GM15510 (cell line): ENCODE data around the gene LPP.

ENCODE experiments used
- POLR2A ChIP-seq: IDR thresholded peaks from 3 replicates; pipeline ENCODE4 v1.6.1; 2011; ENCODE audit warnings: borderline replicate concordance; ENCODE audit not compliant: insufficient read length; ENCODE audit errors: extremely low read depth

The LPP gene

GRCh38 chr3:188408831-188409230, 254.9 kb downstream of the LPP start:
- TF ChIP-seq POLR2A: no peak

DNA sequence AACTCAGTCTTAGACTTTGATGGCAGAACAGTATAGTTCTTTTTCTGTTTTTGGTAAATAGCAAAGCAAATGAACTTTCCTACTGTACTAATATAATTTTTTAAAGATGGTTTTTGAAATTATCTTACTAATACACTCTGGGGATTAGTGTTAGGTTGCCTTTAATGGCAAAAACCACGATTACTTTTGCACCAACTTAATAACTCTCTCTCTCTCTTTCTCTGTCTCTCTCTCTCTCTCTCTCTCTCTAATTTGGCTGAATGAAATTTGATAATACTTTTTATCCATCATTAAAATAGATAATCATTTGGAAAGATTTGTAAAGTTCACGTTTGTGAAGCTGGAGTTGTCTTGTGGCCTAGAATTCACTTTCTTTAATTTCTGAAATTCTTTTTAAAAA, 257.8 kb downstream of the LPP start:
- no peak for TF ChIP-seq POLR2A

- no peak for TF ChIP-seq POLR2A
These were observed 261.2 kb downstream of the LPP start for GRCh38 chr3:188415196-188415595.

DNA sequence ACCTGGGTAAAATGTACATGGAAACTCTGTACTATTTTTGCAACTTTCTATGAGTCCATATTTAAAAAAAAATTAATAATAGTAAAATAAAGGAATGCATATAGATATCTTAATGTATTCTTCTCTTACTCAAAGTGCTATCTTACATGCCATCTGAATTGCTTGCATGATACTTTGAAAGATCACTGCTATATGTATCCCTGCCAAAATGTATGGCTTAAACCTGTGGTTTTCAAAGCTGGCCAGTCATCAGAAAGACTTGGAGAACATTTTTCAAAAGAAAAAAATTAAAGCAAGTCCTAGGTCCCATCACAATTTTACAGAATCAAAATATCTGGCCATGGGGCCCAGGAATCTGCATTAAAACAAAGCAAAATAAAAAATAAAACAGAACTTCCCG, 262.1 kb downstream of the LPP start:
- TF ChIP-seq POLR2A: no peak

DNA sequence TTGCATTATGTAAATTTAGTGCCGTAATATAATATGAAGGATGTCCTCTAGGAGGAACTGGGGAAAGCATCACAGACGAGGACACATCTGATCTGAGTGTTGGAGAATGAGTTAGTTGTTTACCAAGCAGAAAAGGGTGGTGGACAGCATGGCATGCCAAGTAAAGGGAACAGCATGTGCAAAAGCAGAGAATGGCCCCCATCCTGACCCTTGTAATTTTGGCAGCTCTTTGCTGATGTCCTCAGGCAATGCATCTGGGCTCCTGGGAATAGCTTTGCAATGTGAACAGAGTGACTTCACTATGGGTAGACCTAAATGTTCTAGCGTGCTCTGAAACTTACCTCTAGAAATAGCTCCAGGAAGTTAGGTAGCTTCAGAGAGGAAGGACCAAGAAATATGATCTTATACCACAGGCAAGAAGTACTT, 263.3 kb downstream of the LPP start:
- TF ChIP-seq POLR2A: no peak

- TF ChIP-seq POLR2A: no peak
These were observed 263.8 kb downstream of the LPP start for GRCh38 chr3:188417766-188418165.

- no peak for TF ChIP-seq POLR2A
These were observed 267.3 kb downstream of the LPP start for GRCh38 chr3:188421151-188421821.

GRCh38 chr3:188421836-188422540, 268.0 kb downstream of the LPP start:
- no peak for TF ChIP-seq POLR2A

- TF ChIP-seq POLR2A: no peak
These were observed 277.1 kb downstream of the LPP start for GRCh38 chr3:188431040-188431439.

DNA sequence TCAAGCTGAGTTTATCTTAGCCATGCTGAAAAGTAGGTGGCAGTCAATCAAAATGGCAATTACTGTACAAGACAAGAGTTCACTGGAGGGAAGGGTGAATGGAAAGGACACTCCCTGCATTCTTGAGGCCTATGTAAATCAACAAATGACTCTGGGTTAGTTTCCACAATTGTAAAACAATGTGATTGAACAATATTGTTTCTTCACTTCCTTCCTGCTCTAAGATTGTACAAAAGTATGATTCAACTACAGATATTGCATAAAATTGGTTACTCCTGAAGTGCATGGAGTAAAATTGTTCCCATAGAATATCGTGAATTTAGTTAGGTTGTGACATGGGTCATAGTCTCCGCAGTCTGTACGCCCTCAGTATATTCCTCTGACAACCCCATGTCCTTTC, 277.6 kb downstream of the LPP start:
- no peak for TF ChIP-seq POLR2A

DNA sequence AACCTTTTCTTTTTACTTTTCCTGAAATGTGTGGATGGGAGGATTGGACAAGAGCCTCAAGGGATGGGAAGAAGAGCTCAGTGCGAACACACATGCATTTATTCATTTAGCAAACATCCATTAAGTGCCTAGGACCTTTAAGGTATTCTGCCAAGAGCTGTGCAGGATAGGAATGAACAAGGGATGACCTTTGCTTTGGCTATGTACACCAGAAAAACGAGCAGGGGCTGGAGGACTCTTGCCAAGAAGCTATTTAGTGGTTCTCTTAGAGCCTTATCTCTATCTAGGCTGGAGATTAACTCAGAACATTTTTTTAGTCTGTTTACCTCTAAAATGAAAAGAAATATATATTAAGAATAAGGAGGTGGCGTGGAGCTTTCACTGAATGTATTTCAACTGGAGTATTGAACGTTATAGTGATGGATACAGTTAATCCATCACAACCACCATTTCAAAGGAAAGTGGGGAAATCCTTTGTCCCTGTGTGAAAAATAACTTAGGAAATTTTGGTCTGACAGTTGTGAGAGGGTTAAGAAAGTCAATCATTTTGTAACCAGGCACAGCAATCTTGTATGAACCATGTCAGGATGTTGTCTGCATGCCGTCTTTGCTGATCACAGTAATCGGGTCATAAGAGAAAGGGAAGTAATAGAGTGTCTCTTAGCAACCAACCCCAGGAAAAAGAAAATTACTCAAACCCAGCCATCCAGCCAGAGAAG, 279.0 kb downstream of the LPP start:
- no peak for TF ChIP-seq POLR2A

DNA sequence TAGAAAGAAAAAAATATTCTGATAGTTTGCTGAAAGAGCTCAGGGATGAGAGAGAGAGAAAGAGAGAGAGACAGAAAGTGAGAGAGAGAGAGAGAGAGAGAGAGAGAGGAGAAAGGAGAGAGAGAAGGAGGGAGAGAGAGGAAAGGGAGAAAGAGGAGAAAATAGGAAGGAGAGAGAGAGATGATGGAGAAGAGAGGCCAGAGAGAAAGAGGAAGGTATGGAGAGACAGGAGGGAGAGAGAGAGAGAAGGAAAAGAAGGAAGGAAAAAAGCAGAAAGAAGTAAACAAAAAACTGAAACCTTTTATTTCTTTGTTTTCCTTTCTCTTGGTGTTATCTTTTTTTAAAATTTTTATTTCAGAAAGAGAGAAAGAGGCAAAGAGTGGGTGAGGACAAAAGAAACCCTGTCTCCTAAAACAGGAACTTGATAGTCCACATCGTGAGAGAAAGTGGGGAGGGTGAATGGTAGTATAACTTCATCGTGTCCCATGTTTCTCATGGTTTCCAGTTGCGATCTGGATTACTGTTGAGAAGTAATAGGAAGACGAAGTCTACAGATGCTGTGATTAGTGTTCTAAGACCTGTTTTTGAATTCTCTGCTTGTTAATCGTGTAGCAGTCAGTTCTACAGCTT, 279.7 kb downstream of the LPP start:
- TF ChIP-seq POLR2A: no peak

GRCh38 chr3:188434594-188434993, 280.6 kb downstream of the LPP start:
- TF ChIP-seq POLR2A: no peak

DNA sequence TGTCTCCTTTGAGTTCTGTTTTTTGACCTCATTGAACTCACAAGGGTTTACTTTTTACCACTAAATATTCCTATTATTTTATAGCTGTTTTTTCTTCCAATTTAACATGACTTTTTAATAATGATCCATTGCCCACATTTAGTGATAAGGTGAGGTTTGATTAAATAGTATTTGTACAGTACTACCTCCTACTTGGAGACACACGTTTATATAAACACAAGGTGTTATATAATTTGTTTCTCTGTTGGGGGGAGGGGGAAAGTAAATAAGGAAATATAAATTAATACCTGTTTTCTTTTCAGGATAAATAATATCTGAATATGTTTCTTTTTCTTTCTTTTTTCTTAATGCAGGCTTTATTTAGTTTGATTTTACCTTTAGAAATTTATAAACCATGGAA, 281.3 kb downstream of the LPP start:
- no peak for TF ChIP-seq POLR2A

GRCh38 chr3:188437926-188438325, 284.0 kb downstream of the LPP start:
- TF ChIP-seq POLR2A: no peak

DNA sequence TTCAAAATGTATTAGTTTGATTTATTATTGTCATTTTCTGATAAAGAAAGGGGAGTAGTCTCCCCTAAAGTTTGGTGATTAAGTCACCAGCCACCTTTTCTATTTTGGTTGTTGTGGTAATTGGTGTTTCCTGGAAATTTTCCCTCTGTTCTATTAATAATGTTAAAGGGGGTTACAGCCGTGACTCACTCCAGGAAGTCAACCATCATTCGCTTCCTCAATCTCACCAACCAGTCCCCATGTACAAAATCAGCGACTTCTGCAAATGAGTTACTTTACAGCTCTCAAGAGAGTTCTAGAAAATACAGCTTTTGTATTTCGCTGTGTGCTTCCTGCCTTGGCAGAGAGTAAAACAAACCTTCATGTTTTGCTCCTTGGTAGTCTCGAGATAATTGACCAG, 285.1 kb downstream of the LPP start:
- TF ChIP-seq POLR2A: no peak

DNA sequence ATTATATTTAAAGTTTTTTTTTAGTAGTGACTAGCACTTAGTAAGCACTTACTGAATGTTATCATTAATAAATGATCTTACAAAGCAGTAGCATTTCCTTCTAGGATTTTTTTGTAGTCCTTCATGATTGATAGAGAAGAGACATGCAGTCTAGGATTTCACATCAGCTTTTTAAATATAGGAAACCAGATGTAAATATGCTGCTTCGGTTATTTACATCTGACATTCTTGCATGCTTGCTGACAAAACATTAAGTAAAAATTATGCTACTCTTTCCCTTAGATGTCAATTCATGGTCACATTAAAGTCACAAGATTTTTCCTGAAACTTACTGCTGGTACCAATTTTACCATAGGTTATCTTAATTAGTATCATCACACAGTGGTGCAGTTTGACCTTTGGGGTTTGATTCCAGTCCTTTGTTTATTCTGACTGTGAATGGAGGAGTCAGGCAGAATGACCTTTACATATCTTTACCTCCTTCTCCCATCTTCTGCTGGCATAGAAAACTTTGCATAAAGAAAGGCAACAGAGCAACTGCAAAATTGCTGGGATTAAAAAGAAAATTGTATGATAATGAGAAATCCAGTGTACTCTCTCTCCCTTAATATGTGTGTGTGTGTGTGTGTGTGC, 286.5 kb downstream of the LPP start:
- no peak for TF ChIP-seq POLR2A
